WTC11 (cell line): ENCODE measurements around the gene PSEN1. TPM values are rescaled to one million over a fixed set of nuclear protein-coding genes. Genes with fewer than 3 reads are reported as not detected.

ENCODE experiments used
- ATAC-seq: fragments of 200-7000 bp; cut with Tn5 transposase; 2 replicates; pipeline ENCODE4 v1.10.0; 2021; ENCODE audit warnings: mild to moderate bottlenecking, moderate library complexity
- CTCF ChIA-PET: fragments of 300-600 bp; sonication (Branson Sonifier 250); formaldehyde crosslinking; loops from one replicate; lab custom pipeline; 2021; ENCODE audit warnings: antibody characterized with exemption; lab: Charles Lee
- POLR2A ChIA-PET: fragments of 350-600 bp; sonication (Branson Sonifier 250); formaldehyde crosslinking; loops from one replicate; lab custom pipeline; 2021; ENCODE audit warnings: antibody characterized with exemption; lab: Charles Lee
- DNase-seq: peaks from one replicate; pipeline ENCODE4 v3.0.0; 2021; ENCODE audit warnings: low spot score
- H3K27ac Mint-ChIP-seq: 2 replicates; pipeline ENCODE4 v1.8.0; 2021; ENCODE audit warnings: mixed read lengths
- H3K27me3 Mint-ChIP-seq: 2 replicates; pipeline ENCODE4 v1.8.0; 2021; ENCODE audit warnings: low read depth, mild to moderate bottlenecking, moderate library complexity, mixed read lengths
- H3K36me3 Mint-ChIP-seq: 2 replicates; pipeline ENCODE4 v1.8.0; 2021; ENCODE audit warnings: mixed read lengths
- H3K4me1 Mint-ChIP-seq: 2 replicates; pipeline ENCODE4 v1.8.0; 2022; ENCODE audit warnings: mixed read lengths
- H3K4me3 Mint-ChIP-seq: 2 replicates; pipeline ENCODE4 v1.8.0; 2021; ENCODE audit warnings: mild to moderate bottlenecking, moderate library complexity, mixed read lengths
- H3K9me3 Mint-ChIP-seq: 2 replicates; pipeline ENCODE4 v1.8.0; 2021; ENCODE audit warnings: mixed read lengths
- E2F5 ChIP-seq: sonication (generic); formaldehyde crosslinking; IDR thresholded peaks from 2 replicates; pipeline ENCODE4 v1.8.1; 2022; ENCODE audit warnings: mild to moderate bottlenecking, moderate library complexity, missing genetic modification reagents
- GABPB1 ChIP-seq: sonication (generic); formaldehyde crosslinking; IDR thresholded peaks from 2 replicates; pipeline ENCODE4 v1.8.1; 2023; ENCODE audit warnings: mild to moderate bottlenecking, missing genetic modification reagents
- GTF2I ChIP-seq: fragments of 250-450 bp; sonication (Bioruptor Pico); conservative IDR thresholded peaks from 2 replicates; pipeline ENCODE4 v1.4.0; 2021; ENCODE audit warnings: mild to moderate bottlenecking
- HMGA2 ChIP-seq: fragments of 250-450 bp; sonication (Bioruptor Pico); IDR thresholded peaks from 2 replicates; pipeline ENCODE4 v1.4.0; 2021; ENCODE audit warnings: mild to moderate bottlenecking, moderate library complexity
- IRF2 ChIP-seq: sonication (generic); formaldehyde crosslinking; IDR thresholded peaks from 2 replicates; pipeline ENCODE4 v1.8.0; 2022; ENCODE audit warnings: low read depth, missing genetic modification reagents, borderline replicate concordance
- NFE2L1 ChIP-seq: sonication (generic); formaldehyde crosslinking; IDR thresholded peaks from 2 replicates; pipeline ENCODE4 v1.8.1; 2023; ENCODE audit warnings: missing genetic modification reagents
- NR3C1 ChIP-seq: sonication (generic); formaldehyde crosslinking; conservative IDR thresholded peaks from 2 replicates; pipeline ENCODE4 v1.8.1; 2023; ENCODE audit warnings: low read depth, mild to moderate bottlenecking, missing genetic modification reagents
- SMAD4 ChIP-seq: sonication (generic); formaldehyde crosslinking; IDR thresholded peaks from 2 replicates; pipeline ENCODE4 v1.8.0; 2022; ENCODE audit warnings: mild to moderate bottlenecking, missing genetic modification reagents
- SP1 ChIP-seq: sonication (generic); formaldehyde crosslinking; conservative IDR thresholded peaks from 2 replicates; pipeline ENCODE4 v1.8.1; 2022; ENCODE audit warnings: missing genetic modification reagents
- TEAD1 ChIP-seq: sonication (generic); formaldehyde crosslinking; IDR thresholded peaks from 2 replicates; pipeline ENCODE4 v1.8.0; 2022; ENCODE audit warnings: mild to moderate bottlenecking, missing genetic modification reagents
- ZNF121 ChIP-seq: sonication (generic); formaldehyde crosslinking; IDR thresholded peaks from 2 replicates; pipeline ENCODE4 v1.8.0; 2023; ENCODE audit warnings: missing genetic modification reagents
- ZNF281 ChIP-seq: sonication (generic); formaldehyde crosslinking; IDR thresholded peaks from 2 replicates; pipeline ENCODE4 v1.8.0; 2023; ENCODE audit warnings: mild to moderate bottlenecking, missing genetic modification reagents
- ZNF317 ChIP-seq: sonication (generic); formaldehyde crosslinking; IDR thresholded peaks from 2 replicates; pipeline ENCODE4 v1.8.1; 2023; ENCODE audit warnings: low read depth, mild to moderate bottlenecking, moderate library complexity, missing genetic modification reagents, borderline replicate concordance
- ZNF671 ChIP-seq: fragments of 250-450 bp; sonication (Bioruptor Pico); IDR thresholded peaks from 2 replicates; pipeline ENCODE4 v1.8.0; 2021; ENCODE audit warnings: mild to moderate bottlenecking
- total RNA-seq: library from RNA; stranded (reverse); gene quantifications from 3 replicates; pipeline ENCODE4 v1.2.3, GENCODE V29; 2021
- TF ChIP-seq, protein P1 (sequence below): fragments of 250-450 bp; sonication (Bioruptor Pico); conservative IDR thresholded peaks from 2 replicates; pipeline ENCODE4 v1.9.0; 2021; ENCODE audit warnings: mild to moderate bottlenecking
- TF ChIP-seq, protein P2 (sequence below): sonication (generic); formaldehyde crosslinking; IDR thresholded peaks from 2 replicates; pipeline ENCODE4 v1.8.0; 2023; ENCODE audit warnings: missing genetic modification reagents, mild to moderate bottlenecking, borderline replicate concordance
- TF ChIP-seq, protein P3 (sequence below): sonication (generic); formaldehyde crosslinking; IDR thresholded peaks from 2 replicates; pipeline ENCODE4 v1.8.1; 2023; ENCODE audit warnings: mild to moderate bottlenecking, missing genetic modification reagents
- TF ChIP-seq, protein P4 (sequence below): sonication (generic); formaldehyde crosslinking; IDR thresholded peaks from 2 replicates; pipeline ENCODE4 v1.8.0; 2022; ENCODE audit warnings: mild to moderate bottlenecking, missing genetic modification reagents

The PSEN1 gene
- total RNA-seq, 1 experiment from 2014 or later: 26.6 TPM

- TF ChIP-seq, protein P1, sequence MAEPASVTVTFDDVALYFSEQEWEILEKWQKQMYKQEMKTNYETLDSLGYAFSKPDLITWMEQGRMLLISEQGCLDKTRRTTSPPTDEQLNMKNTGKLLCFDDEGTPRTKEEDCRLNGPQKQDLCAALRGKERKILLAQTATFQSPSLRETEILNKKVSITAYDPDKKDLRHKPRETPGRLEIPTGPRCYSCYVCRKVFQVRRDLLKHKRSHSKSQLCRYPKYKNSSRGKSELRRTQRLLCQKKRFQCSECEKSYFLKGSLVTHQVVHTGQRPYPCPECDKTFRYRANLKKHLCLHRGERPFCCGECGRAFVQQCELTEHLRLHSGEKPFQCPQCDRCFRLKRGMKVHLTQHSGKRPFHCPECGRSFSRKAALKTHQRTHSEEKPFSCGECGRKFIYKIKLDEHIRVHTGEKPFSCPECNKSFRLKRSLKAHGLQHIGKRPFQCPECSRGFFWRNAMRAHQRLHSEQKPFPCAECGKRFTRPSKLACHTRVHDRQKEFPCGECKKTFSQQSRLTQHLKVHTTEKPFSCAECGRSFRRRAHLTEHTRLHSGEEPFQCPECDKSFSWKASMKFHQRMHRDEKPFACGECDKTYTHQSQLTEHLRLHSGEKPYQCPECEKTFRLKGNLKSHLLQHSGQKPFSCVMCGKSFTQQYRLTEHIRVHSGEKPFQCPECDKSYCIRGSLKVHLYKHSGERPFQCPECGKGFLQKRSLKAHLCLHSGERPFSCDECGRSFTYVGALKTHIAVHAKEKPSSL (CRISPR knock-in tag): no peak
- TF ChIP-seq ZNF671 (no peak), ZNF121 (CRISPR knock-in tag) (no peak)
These were observed 97.7 kb downstream of the PSEN1 start (continued) for GRCh38 chr14:73234029-73234428.

DNA sequence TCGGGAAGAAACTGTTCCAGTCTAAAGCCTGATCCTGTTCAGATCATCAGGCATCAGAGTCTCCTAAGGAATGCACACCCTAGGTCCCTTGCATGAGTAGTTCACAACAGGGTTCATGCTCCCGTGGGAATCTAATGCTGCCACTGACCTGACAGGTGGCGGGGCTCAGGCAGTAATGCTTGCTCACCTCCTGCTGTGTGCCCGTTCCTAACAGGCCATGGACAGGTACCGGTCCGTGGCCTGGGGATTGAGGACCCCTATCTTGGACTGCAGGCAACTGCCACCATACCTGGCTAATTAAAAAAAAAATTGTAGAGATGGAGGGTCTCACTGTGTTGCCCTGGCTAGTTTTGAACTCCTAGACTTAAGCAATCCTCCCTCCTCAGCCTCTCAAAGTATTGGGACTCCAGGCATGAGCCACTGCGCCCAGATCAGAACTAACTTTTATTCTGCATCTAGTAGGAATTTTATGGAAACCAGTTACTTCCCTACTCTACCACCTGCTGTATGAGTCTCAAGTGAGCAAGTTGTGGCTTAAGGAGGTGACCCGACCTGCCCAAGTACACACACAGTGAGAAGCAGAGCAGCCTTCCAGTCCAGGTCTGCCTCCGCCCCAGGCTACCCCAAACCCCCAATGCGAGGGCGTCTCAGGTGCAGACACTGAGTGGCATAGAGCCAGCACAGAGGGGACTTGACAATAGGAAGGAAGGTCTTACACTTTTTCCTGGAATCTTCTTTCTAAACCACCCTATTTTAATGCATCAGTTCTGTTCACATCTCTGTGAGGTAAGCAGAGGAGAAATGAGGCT, 98.5 kb downstream of the PSEN1 start:
- no peak for DNase-seq
- ChIA-PET POLR2A (no interaction called here), CTCF (interaction anchor here (1.1 to 1.7 kb wide), 8 partner anchors 12 to 274 kb away, joined by 3 to 10 read pairs (median 5); partner anchors contain the start of gene PSEN1)
- no peaks in the 10 kb centered on the region for H3K36me3 Mint-ChIP-seq
- peaks cover 45% of the 10 kb centered on the region for H3K27me3 Mint-ChIP-seq
- peaks cover 64% of the 10 kb centered on the region for H3K4me1 Mint-ChIP-seq
- TF ChIP-seq GTF2I (CRISPR knock-in tag) (peak; percentile 82), ZNF121 (CRISPR knock-in tag) (peak; percentile 92), SMAD4 (CRISPR knock-in tag) (no peak)
- TF ChIP-seq, all 79 proteins: peak for 2
- peak overlapping the region; percentile 75 for H3K4me3 Mint-ChIP-seq
- no peak for ATAC-seq
- H3K27ac Mint-ChIP-seq: peak overlapping the region; percentile 67
- no peaks in the 10 kb centered on the region for H3K9me3 Mint-ChIP-seq

- POLR2A ChIA-PET: no interaction called here
- peak; percentile 41 for DNase-seq
- H3K4me1 Mint-ChIP-seq: peaks cover 67% of the 10 kb centered on the region
- H3K27me3 Mint-ChIP-seq: peaks cover 49% of the 10 kb centered on the region
- H3K36me3 Mint-ChIP-seq: no peaks in the 10 kb centered on the region
- no peaks in the 10 kb centered on the region for H3K9me3 Mint-ChIP-seq
- ATAC-seq: peak; percentile 7
- CTCF ChIA-PET: interaction anchor here (0.8 to 1.7 kb wide), 10 partner anchors 13 to 616 kb away, joined by 3 to 10 read pairs (median 5); partner anchors contain the start of genes PSEN1 and PTGR2
- H3K27ac Mint-ChIP-seq: peak overlapping the region; percentile 67
- TF ChIP-seq GABPB1 (CRISPR knock-in tag): no peak
- TF ChIP-seq ZNF317: no peak
- TF ChIP-seq, protein P2, sequence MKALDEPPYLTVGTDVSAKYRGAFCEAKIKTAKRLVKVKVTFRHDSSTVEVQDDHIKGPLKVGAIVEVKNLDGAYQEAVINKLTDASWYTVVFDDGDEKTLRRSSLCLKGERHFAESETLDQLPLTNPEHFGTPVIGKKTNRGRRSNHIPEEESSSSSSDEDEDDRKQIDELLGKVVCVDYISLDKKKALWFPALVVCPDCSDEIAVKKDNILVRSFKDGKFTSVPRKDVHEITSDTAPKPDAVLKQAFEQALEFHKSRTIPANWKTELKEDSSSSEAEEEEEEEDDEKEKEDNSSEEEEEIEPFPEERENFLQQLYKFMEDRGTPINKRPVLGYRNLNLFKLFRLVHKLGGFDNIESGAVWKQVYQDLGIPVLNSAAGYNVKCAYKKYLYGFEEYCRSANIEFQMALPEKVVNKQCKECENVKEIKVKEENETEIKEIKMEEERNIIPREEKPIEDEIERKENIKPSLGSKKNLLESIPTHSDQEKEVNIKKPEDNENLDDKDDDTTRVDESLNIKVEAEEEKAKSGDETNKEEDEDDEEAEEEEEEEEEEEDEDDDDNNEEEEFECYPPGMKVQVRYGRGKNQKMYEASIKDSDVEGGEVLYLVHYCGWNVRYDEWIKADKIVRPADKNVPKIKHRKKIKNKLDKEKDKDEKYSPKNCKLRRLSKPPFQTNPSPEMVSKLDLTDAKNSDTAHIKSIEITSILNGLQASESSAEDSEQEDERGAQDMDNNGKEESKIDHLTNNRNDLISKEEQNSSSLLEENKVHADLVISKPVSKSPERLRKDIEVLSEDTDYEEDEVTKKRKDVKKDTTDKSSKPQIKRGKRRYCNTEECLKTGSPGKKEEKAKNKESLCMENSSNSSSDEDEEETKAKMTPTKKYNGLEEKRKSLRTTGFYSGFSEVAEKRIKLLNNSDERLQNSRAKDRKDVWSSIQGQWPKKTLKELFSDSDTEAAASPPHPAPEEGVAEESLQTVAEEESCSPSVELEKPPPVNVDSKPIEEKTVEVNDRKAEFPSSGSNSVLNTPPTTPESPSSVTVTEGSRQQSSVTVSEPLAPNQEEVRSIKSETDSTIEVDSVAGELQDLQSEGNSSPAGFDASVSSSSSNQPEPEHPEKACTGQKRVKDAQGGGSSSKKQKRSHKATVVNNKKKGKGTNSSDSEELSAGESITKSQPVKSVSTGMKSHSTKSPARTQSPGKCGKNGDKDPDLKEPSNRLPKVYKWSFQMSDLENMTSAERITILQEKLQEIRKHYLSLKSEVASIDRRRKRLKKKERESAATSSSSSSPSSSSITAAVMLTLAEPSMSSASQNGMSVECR (CRISPR knock-in tag): 0 out of 2 replicates have a peak, but pooled peaks have one; percentile 44
- TF ChIP-seq E2F5 (CRISPR knock-in tag): no peak
- no peak for TF ChIP-seq IRF2 (CRISPR knock-in tag)
- TF ChIP-seq NR3C1 (CRISPR knock-in tag): no peak
- TF ChIP-seq ZNF281: peak; percentile 80
- TF ChIP-seq, protein P3, sequence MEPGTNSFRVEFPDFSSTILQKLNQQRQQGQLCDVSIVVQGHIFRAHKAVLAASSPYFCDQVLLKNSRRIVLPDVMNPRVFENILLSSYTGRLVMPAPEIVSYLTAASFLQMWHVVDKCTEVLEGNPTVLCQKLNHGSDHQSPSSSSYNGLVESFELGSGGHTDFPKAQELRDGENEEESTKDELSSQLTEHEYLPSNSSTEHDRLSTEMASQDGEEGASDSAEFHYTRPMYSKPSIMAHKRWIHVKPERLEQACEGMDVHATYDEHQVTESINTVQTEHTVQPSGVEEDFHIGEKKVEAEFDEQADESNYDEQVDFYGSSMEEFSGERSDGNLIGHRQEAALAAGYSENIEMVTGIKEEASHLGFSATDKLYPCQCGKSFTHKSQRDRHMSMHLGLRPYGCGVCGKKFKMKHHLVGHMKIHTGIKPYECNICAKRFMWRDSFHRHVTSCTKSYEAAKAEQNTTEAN: peak; percentile 56; the same call in 1 of the 2 replicates
- TF ChIP-seq HMGA2 (CRISPR knock-in tag): no peak
- TF ChIP-seq NFE2L1: peak; percentile 52; the same call in 1 of the 2 replicates
- TF ChIP-seq TEAD1 (CRISPR knock-in tag): peak; percentile 46; the same call in 1 of the 2 replicates
- TF ChIP-seq, protein P4, sequence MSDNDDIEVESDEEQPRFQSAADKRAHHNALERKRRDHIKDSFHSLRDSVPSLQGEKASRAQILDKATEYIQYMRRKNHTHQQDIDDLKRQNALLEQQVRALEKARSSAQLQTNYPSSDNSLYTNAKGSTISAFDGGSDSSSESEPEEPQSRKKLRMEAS (CRISPR knock-in tag): 0 out of 2 replicates have a peak, but pooled peaks have one; percentile 35
- TF ChIP-seq SP1 (CRISPR knock-in tag): peak; percentile 49
- TF ChIP-seq, all 79 proteins: peak for 7
- H3K4me3 Mint-ChIP-seq: peak overlapping the region; percentile 75
These were observed 99.3 kb downstream of the PSEN1 start for GRCh38 chr14:73235531-73236155.
